NCI-H1436 (cell line): ENCODE measurements around the gene KAZN.

Experiments
- DNase-seq: peaks from one replicate; lab custom pipeline; 2025; lab: John Stamatoyannopoulos, UW

The KAZN gene

GRCh38 chr1:15089258-15089992, 490.9 kb downstream of the KAZN start:
- DNase-seq: no peak

DNA sequence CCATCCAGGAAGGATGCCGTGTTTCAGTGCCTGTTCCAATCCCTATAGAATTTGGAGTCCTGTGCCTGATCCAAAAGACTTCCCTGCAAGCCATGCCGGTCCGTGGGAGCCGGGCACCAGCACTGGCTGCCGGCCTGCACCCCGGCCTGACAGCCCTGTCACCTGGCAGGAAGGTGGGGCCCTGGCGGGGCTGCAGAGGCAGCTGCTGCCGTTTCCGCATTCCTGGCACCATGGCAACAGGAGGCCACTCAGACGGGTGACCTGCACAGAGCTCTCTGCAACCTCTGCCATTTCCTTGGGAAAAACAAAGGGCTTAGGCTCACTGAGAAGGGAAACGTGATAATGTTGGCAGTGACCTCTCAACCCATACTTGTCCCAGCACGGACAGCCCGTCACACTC, 491.9 kb downstream of the KAZN start:
- peak; percentile 52 for DNase-seq

GRCh38 chr1:15094056-15094455, 495.6 kb downstream of the KAZN start:
- DNase-seq: no peak

DNA sequence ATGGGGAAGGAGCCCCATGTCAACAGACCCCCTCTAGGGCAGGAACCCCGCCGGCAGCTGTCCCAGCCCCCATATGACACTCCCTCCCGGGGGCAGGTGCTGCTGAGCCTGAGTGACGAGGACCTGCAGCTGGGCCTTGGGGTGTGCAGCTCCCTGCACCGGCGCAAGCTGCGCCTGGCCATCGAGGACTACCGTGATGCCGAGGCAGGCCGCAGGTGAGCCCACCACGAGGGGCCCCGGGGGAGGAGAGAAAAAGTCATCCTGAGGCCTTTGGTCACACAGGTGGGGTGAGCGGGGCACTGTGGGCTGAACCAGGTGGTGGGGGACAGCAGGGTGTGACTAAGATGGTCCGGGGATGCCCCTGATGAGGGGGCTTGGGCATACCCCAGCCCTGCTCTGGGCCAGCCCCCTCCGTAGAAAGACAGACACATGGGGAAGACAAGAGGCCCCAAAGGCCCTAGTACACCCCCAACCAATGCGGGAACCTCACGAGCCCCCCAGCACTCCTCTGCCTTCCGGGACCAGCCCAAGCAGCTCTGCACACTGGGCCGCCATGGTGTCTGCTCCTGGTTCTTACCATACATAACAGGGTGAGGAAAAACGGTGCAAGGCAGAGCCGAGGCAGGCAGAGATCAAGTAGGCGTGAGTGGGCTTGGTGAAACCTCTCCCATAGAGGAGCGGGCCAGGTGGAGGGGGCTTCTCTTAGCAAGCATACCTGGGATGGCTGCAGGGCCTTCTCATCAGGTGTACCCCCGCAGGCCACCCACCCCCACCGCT, 496.4 kb downstream of the KAZN start:
- no peak for DNase-seq

- DNase-seq: no peak
Observed at GRCh38 chr1:15095496-15095875, 497.0 kb downstream of the KAZN start.

DNA sequence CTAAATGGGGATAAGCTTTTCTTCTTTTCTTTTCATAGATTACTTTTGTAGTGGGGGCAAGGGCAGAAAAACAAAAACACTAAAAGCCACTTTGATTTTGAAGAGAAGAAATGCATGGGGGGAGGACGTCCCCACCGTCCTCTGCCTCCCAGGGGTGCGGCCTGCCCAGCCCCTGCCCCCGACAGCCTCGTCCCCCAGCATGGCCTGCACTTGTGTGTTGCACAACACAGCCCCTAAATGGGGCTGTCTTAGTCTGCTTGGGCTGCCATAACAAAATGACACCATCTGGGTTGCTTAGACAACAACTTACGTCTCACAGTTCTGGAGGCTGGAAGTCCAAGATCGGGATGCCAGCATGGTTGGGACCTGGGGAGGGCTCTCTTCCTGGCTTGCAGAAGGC, 497.8 kb downstream of the KAZN start:
- DNase-seq: no peak

- DNase-seq: no peak
Observed at GRCh38 chr1:15098176-15099125, 500.0 kb downstream of the KAZN start.

DNA sequence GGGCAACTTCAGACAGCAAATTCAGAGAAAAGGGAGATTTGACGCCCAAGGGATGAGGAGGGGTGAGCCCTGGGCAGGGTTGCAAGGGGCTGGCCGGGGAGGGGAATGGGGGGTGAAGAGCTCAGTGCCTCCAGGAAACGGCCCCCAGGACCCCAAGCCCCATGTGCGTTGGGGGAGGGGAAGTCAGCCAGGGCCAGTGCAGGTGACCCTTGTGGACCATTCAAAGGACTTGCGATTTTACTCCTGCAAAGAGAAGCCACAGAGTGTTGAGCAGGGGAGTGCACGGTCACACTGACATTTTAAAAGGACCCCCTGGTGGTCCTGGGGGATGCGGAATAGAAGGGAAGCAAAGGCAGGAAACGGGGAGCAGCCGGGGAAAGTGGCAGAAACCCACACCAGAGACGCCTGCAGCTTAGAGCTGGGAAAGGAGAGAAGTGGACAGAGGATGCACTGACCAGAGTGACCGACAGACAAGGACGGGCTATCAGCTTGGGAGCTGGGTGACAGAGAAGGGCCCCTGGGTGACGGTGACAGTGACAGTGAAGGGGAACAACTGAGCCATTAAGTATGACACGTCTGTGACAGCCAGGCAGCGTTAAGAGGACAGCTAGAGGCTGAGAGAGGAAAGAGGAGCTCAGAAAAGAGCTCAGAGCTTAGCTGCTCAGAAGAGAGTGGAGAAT, 501.1 kb downstream of the KAZN start:
- DNase-seq: no peak

- peak; percentile 56 for DNase-seq
Observed at GRCh38 chr1:15100121-15100879, 501.8 kb downstream of the KAZN start.

- DNase-seq: no peak
Observed at GRCh38 chr1:15100880-15101760, 502.6 kb downstream of the KAZN start.

- no peak for DNase-seq
Observed at GRCh38 chr1:15101801-15102200, 503.3 kb downstream of the KAZN start.

DNA sequence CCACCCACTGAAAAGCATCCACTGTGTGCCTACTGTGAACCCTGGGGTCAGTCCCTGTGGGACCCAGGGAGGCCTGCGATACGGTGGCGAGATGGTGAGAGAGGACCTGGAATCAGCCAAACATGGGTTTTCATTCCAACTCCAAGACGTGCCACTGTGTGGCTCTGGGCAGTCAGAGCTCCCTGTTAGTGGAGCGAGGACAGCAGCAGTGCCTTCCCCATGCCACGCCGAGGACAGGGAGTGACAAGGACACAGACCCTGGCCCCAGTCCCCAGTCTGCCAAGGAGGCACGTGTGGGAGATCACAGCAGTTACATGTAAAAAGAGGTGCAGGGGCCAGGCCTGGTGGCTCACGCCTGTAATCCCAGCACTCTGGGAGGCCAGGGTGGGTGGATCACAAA, 504.2 kb downstream of the KAZN start:
- DNase-seq: no peak

DNA sequence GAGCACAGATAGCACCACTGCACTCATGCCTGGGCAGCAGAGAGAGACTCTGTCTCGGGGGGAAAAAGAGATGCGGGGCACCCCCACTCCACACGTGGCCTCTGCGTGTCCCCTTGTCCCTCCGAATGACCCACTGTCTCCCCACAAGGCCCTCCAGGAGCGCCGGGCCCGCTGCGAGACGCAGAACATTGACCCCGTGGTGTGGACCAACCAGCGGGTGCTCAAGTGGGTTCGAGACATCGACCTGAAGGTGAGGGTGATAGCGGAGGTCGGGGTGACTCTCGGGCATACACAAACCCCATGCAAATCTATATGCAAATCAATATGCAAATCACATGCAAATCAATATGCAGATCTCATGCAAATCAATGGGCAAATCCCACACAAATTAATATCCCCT, 504.7 kb downstream of the KAZN start:
- DNase-seq: no peak

- DNase-seq: no peak
Observed at GRCh38 chr1:15103906-15104305, 505.4 kb downstream of the KAZN start.

- DNase-seq: no peak
Observed at GRCh38 chr1:15104768-15105167, 506.3 kb downstream of the KAZN start.

GRCh38 chr1:15106608-15107007, 508.1 kb downstream of the KAZN start:
- DNase-seq: no peak

DNA sequence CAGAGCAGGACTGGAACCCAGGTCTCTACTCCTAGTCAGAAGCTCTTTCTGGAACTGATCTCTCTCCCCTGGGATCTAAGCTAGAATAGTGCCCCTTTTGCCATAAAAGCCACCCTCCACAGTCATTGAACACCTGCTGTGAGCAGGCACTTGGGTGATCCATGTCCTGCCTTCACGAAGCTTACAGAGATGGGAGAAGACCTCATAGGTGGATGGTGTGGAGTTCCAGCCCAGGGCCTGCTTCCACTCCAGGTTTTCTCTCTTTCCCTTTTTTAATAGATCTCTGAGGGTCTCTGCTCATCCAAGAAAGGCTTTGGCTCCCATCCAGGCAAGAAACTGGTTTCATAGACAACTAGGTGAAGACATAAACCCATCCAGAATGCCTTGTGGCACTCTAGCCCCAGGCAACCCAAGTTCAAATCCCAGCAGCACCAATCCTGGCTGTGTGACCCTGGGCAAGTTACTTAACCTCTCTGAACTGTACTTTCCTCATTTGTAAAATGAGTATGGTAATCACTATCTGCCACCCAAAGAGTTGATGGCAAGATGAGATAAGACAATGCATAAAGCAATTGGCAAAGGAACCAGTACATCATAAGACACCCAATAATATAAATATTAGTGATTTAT, 508.7 kb downstream of the KAZN start:
- no peak for DNase-seq

GRCh38 chr1:15107911-15108310, 509.4 kb downstream of the KAZN start:
- no peak for DNase-seq

DNA sequence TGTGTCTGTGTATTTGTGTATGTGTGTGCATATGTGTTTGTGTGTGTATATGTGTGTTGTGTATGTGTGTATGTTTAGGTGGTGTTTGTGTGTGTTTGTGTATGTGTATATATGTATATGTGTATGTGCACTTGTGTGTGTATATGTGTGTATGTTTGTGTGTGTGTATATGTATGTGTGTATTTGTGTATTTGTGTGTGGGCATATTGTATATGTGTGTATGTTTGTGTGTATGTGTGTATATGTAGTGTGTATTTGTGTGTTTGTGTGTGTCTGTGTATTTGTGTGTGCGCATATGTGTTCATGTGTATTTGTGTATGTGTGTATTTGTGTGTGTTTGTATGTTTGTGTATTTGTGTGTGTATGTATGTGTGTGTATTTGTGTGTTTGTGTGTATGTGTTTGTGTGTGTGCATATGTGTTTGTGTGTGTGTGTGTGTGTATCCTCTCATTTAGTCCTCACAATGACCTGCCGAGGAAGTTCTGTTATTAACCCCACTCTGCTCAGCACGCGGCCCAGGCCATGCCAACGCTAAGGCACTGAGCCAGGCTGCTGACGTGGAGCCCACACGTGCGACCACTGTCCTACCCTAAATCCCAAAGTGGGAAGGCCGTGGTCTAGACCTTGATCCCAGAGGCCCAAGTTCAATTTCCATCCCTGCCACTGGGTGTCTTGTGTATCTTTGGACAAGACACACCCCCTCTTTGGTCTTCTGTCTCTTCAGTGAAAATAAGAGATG, 511.8 kb downstream of the KAZN start:
- no peak for DNase-seq
